Hematopoietic multipotent progenitor cell (in vitro differentiated cells): ENCODE data around the gene ADGRD2. TPM values are rescaled to one million over a fixed set of nuclear protein-coding genes. Genes with fewer than 3 reads are reported as not detected.

ENCODE experiments used
- DNase-seq, 3 donors: peaks; one replicate each; pipeline ENCODE4 v3.0.0-alpha.2; 2011 to 2015; ENCODE audit warnings: low read depth in 2 of 3, low spot score in 2 of 3
- total RNA-seq: library from RNA; depleted of rRNA; stranded (reverse); fragments of >200 nt; gene quantifications from one replicate; pipeline ENCODE4 v1.2.3, GENCODE V29; 2012

ADGRD2 gene
- total RNA-seq, 1 donor, result under 0.01 TPM

DNA sequence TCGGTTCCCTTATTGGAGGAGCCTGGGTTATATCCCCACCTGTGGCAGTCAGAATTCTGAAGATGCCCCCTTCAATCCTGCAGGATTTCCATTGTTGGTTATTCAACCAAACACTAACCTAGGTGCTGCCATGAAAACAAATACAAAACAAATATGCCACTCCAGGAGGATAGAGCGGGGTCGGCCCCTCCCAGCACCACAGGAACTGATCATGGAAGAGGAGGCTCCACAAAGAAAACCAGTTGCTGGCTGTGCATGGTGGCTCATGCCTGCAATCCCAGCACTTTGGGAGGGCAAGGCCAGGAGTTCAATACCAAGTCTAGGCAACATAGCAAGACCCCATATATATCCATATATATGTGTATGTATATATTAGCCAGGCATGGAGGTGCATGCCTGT lies 13.2 kb upstream of the ADGRD2 start:
- DNase-seq, result no peak

DNA sequence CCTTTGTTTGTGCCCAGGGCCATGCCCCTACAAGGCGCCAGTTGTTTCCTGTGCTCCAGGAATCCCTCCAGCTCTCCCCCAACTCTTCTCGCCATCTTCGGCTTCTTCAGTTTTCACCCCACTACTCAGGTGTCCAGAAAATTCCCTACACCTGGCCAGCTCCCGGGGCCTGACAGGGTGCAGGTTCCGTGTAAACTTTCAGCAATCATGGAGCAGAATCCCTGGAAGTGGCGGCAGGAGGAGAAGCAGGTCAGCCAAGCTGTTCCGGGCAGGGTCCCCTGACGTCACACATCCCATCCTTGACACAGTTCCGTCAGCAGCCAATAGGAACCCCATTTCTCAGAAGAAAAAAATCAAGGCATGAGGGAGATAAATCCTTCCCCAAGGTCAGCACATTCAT lies 12.2 kb upstream of the ADGRD2 start:
- DNase-seq, result no peak

DNA sequence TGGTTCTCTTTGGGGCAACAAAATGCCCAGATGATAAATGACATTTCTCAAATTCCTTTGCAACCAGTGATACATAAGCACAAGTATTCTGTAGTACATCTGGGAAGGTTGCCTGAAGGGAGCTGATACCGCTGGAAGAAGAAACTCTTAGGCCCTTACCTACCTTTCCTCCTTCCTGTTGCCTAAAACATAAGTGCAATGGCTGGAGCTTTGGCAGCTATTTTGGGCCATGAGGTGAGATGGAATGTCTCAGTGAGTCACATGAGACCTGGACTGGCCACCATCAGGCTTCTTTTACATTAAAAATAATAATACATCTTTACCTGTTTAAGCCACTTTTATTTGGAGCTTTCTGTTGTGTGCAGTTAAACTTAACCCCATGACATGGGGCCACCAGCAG lies 11.2 kb upstream of the ADGRD2 start:
- no peak for DNase-seq

DNA sequence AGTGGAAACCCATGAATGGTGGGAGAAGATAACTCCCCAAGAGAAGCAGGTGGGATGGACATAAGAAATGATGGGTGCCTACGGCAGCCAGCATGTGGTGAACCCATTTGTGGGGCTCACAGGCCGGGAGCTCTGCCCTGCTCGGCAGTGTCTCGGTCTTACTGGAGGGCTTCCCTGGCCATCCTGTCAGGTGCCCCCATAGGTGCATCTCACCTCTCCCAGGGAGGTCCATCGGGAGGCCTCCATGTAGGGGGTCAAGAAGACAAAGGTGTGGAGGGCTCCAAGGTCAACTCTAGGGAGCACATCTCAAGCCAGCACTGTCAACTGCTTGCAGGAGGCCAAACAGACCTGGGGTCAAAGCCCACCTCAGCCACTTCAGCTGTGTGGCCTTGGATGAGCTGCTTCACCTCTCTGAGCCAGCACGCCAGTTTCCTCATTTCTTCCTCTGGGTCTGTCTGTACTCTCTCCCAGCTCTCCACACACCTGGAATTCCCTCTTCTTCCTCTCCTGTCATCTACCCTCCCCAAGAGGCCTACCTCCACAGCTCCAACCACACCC lies 10.5 kb upstream of the ADGRD2 start:
- no peak for DNase-seq

DNA sequence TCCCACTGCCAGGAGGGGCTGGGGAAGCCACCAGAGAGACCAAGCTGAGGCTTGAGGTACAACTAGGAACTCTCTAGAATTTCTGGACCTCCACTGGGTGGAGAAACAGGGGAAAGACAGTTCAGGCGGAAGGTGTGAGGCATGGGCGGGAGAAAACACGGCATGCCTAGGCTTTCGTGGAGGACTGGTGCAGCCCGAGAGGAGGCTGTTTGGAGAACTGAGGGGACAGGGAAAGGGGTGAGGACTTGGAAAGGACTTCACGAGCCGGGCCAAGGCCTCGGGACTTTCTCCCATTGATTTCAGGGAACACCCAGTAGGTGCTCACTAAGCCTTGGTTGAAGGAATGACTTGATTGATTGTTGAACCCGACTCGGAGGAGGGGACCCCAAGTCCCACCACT lies 9.5 kb upstream of the ADGRD2 start:
- DNase-seq, result no peak

DNA sequence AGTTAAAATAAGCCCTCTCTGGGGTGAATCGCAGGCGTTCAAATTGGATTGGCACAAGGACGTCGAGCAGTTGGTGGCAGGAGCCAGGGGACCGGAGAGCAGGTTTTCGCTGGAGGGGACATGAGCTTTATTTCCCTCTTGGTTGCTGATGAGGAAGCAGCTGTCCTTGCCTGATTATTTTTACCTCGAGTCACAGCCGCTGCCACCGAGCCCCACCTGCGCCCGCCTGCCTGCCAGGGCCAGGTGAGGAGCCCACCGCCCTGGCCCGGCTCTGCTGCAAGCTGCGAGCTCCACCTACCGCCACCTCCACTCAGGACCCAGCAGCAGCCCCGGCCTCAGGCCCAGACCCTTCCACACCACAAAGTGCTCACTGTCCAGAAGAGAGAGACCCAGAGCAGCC lies 9.0 kb upstream of the ADGRD2 start:
- DNase-seq, result peak in 2 of 3 donors; percentile 54 to 82

DNA sequence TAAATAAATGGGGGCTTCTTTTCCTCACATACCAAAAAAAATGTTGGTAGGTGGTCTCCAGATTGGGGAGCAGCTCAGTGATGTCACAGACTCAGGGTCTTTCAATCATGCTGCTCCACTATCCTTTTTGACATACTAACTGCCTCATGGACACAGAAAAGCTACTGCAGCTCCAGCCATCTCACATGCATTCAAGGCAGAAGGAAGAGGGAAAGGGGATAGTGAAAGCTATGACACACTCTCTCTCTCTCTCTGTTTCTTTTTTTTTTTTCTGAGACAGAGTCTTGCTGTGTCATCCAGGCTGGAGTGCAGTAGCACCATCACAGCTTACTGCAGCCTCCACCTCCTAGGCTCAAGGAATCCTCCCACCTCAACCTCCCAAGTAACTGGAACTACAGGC lies 7.9 kb upstream of the ADGRD2 start:
- DNase-seq, result peak in 1 of 3 donors; percentile 22

DNA sequence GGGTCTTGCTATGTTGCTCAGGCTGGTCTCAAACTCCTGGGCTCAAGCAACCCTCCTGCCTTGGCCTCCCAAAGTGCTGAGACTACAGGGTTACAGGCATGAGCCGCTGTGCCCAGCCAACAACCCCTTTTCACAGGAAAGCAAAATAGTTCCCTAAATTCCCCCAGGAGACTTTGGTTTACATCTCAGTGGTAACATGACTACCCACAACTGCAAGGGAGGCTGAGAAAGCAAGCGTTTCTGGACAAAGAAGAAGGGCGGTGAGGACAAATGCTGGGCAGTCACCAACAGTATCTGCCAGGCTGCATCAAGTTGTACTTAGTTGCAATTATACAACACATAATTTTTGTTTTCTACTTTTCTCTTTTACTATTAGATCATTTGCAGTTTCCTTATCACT lies 7.4 kb upstream of the ADGRD2 start:
- no peak for DNase-seq

DNA sequence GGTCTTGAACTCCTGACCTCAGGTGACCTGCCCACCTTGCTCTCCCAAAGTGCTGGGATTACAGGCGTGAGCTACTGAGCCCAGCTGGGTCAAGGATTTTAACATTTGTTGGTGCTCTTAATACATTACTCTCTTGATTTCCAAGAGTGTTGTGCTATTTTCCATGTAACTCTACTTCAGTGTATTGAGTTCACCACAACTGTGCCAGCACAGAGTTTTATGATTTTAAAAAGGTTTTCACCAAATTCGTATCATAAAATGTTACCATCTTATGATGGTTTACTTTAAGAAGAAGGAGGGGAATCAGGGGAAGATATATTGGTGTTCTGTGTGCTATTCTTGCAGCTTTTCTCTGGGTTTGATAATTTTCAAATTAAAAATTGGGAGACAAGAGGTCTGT lies 6.6 kb upstream of the ADGRD2 start:
- no peak for DNase-seq

DNA sequence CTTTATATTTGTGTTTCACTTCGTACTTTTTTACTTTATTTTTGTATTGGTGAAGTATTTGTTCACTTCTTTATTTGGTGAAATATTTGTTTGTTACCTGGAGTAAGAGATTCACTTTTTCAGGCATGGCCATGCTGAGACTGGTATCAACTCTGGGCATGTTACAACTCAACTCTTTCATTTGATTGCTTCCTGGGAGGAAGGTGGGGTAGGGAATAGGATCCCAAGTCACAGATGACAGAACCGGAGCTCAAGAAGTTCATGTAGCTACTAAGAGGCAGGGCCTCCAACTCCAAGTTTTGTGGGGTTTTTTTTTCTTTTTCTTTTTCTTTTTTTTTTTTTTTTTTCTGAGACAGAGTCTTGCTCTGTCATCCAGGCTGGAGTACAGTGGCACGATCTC lies 6.1 kb upstream of the ADGRD2 start:
- no peak for DNase-seq

DNA sequence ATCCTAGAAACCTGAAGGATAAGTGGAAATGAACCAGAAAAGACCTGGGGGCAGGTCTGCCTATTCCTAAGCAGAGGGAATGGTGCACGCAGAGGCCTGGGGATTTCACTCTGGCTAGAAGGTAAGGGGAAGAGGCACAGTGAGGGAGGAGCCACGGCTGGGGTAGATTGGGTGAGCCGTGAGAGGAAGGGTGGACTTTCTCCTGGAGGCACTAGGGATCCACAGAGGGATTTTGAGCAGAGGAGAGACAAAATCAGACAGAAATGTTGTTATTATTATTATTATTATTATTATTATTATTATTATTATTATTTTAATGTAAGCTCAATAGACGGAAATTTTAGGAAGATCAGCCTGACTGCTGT lies 3.0 kb upstream of the ADGRD2 start:
- DNase-seq, result no peak

DNA sequence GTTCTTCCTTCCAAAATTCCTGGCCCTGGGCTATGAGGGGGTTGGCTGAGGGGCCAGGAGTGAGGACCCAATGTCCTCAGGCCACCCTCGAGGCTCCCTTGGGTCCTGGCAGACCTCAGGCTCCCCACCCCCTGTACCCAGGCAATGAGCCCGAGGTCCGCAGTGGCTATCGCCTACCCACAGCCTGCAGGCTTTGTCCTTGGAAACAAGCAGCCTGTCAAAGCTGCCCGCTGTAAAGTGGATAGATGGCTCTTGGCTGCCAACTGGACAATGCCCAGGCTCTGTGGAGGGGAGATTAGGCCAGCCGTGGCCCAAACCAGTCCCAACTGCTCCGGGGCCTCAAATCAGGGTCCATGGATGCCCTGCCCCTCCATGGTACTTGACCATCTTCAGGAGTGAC lies 2.2 kb upstream of the ADGRD2 start:
- no peak for DNase-seq

DNA sequence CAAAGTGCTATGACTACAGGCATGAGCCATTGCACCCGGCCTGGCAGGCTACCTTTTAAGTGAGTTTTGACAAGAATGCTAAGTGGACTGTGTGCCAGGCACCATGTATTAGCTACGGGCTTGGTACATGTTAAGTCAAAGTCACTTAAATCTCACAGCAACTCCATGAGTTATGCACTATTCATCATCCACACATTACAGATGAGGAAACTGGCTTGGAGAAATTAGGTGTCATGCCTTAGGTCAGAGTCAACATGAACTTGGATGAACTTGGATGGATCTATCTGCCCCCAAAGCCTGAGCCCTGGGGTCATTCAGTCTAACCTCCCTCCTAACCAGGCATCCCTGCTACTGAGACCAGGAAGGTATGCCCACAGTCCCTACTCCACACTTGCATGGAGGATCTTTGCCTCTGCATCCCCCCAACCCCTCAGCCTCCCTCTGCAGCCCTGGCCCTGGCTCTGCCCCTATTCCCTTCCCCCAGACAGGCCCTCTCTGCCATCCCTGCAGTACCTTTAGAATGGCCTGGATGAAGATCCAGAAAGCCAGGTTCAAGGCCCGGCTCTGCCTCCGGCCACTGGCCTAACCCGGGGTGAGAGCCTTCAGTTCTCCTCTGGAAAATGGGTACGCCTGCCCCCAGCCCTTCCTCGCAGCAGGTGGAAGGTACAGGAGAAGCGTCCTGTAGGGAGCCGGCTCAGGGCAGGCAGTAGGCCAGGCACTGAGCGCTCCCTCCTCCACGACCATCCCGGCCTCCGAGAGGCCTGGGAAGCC lies 685 bp upstream of the ADGRD2 start:
- DNase-seq, result no peak

DNA sequence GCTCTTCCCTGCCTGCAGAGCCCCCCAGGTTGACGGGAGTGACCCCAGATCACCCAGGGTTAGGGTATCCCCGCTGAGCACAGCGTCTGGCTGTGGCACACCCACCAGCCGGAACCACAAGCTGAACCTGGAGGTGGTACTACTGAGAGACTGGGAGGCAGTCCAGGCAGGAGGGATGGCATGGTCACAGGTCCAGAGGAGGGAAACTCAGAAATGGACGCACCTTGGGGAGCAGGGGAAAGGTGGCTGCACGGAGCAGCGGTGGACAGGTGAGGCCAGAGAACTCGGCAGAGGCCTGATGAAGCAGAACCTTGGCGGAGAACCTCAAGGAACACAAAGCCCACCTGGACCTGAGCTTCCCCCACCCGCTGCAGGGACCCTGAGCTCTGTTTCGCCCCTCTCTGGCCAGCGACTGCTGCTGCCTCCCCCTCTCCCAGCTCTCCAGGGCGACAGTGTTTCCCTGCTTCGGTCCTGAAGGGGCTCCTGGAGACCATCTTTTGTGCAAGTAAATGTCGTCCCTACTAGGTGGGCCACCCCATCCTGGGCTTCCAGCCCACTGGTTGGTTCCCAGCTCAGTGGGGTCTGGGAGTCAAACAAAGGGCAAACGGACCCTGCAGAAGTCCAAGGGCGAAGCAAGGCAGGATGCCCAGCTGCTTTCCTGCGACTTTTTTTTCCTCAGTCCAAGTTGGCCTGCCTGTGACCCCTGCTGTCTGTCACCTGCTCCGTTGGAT lies 845 bp downstream of the ADGRD2 start:
- DNase-seq, result no peak

DNA sequence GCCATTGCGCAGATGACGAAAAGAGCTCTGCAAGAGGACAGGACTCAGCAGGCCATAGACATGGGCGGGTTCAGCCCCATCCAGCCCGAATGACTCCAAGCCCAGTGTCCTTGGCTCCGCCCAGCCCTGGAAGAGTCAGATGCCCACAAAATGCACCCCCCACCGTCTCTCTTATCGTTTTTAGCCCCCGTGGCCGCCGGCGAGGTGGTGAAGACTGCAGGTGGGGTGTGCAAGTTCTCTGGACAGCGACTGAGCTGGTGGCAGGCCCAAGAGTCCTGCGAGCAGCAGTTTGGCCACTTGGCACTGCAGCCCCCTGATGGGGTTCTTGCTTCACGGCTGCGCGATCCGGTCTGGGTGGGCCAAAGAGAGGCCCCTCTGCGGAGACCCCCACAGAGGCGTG lies 2.1 kb downstream of the ADGRD2 start:
- no peak for DNase-seq

DNA sequence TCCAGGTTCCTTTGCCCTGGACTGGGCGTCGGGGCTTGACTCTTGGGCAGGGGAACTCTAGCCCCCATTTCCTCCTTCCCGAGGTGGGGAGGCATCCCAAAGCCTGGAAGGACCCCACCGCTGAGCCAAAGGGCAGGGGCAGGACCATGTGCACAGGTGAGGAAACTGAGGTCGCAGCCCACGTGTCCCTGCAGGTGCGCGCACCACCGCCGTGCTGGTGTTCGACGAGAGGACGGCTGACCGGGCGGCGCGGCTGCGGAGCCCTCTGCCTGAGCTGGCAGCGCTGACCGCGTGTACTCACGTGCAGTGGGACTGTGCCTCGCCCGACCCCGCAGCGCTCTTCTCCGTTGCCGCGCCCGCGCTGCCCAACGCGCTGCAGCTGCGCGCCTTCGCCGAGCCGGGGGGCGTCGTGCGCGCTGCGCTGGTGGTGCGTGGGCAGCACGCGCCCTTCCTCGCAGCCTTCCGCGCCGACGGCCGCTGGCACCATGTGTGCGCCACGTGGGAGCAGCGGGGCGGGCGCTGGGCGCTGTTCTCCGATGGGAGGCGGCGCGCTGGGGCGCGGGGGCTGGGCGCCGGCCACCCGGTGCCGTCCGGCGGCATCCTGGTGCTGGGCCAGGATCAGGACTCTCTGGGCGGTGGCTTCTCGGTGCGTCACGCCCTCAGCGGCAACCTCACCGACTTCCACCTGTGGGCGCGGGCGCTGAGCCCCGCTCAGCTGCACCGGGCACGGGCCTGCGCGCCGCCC lies 2.8 kb downstream of the ADGRD2 start:
- no peak for DNase-seq

DNA sequence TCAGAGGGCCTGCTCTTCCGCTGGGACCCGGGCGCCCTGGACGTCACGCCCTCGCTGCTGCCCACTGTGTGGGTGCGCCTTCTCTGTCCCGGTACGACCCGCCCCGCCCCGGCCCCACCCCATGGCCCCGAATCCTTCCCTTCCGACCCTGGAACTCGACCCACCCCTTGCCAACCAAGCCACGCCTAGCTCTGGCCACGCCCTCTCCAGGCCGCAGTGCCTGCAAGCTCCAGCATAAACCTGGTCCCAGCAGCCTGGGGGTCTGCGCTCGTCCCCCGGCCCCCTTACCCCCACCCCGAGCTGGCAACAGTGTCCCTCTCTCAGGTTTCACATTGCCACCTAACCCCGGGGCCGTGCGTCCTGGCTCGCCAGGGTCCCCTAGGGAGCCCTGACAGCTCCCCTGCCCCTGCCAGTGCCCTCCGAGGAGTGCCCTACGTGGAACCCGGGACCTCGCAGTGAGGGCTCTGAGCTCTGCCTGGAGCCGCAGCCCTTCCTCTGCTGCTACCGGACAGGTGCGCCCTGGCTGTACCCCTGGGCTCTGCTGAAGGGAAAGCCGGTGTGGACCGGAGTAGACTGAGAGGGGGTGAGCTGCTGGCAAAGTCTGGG lies 3.4 kb downstream of the ADGRD2 start:
- DNase-seq, result peak in 1 of 3 donors; percentile 40

DNA sequence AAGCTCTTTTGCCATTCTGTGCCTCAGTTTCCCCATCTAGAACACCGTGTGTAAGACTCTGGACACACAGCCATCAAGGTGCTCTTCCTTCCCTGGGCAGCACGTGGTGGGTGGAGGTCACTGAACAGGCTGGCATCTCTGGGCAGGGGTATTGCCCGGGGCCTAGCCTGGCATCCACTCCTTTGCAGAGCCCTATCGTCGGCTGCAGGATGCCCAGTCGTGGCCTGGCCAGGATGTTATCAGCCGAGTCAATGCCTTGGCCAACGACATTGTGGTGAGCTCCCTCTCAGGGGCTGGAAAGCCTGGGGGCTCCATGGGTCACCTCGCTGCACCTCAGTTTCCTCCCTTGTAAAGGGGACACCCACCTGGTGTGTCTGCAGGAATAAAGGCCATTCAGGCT lies 4.0 kb downstream of the ADGRD2 start:
- no peak for DNase-seq

DNA sequence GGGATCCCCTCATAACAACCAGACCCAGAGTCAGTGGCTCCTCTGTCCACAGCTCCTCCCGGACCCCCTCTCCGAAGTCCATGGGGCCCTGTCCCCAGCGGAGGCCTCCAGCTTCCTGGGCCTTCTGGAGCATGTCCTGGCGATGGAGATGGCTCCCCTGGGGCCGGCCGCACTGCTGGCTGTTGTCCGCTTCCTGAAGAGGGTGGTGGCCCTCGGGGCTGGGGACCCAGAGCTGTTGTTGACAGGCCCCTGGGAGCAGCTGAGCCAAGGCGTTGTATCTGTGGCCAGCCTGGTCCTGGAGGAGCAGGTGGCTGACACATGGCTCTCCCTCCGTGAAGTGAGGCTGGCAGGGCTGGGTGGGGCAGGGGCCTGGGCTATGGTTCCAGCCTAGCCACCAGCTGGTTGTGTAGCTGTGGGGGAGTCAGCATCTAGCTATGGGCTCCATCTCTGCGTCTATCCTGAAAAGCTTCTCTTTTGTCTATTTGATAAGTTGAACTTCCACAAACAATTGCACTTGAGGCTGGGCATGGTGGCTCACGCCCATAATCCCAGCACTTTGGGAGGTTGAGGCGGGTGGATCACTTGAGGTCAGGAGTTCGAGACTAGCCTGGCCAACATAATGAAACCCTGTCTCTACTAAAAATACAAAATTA lies 4.7 kb downstream of the ADGRD2 start:
- DNase-seq, result no peak

DNA sequence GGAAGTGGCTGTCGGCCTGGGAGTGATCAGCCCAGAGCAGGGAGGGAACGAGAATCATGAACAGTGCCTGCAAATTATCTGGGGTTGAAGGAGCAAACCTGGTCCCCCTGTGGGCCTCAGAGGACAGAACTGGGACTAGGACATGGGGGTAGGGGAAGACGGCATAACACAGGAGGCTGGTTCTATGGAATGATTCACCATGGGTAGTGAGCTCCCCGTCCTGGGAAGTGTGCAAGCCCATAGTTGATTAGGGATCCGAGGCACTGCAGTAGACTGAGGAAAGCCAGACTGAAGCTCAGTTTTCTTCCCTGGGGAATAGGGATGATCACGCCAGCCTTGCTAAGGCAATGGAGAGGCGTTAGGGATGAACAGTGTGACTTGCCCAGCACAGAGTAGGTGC lies 5.6 kb downstream of the ADGRD2 start:
- DNase-seq, result no peak
